Panc1 (cell line): ENCODE data around the gene FBXL5. TPM values are rescaled to one million over a fixed set of nuclear protein-coding genes. Genes with fewer than 3 reads are reported as not detected.

Experiments
- ATAC-seq: fragments of 200-7000 bp; cut with Tn5 transposase; 2 replicates; pipeline ENCODE4 v1.9.1; 2020; ENCODE audit warnings: mild to moderate bottlenecking, moderate library complexity
- BruUV-seq: library from RNA; stranded (reverse); fragments of 400-500 nt; replicated peaks from 2 replicates; lab custom pipeline; 2021; lab: Mats Ljungman, UMichigan
- CTCF ChIA-PET: fragments of 300-600 bp; sonication (Branson Sonifier 250); formaldehyde crosslinking; loops from one replicate; lab custom pipeline; 2022; ENCODE audit warnings: antibody characterized with exemption; lab: Charles Lee
- POLR2A ChIA-PET: fragments of 300-600 bp; sonication (Branson Sonifier 250); formaldehyde crosslinking; loops from one replicate; lab custom pipeline; 2022; ENCODE audit warnings: antibody characterized with exemption; lab: Charles Lee
- DNase-seq: peaks from one replicate; pipeline ENCODE4 v3.0.0-alpha.2; 2010; ENCODE audit warnings: low read depth, low spot score
- H3K27ac ChIP-seq: 2 replicates; pipeline ENCODE4 v1.5.1; 2011; ENCODE audit warnings: mild to moderate bottlenecking, low read length, inconsistent platforms
- H3K27me3 ChIP-seq: fragments of 200-500 bp; sonication (Bioruptor generic); 2 replicates; pipeline ENCODE4 v1.6.0; 2014; ENCODE audit warnings: low read length, inconsistent platforms; ENCODE audit not compliant: control insufficient read depth, insufficient read depth
- H3K36me3 ChIP-seq: fragments of 200-500 bp; sonication (Bioruptor generic); 2 replicates; pipeline ENCODE4 v1.5.1; 2014; ENCODE audit warnings: inconsistent platforms, mild to moderate bottlenecking, low read length, moderate library complexity; ENCODE audit not compliant: control insufficient read depth, insufficient read depth
- H3K4me1 ChIP-seq: 2 replicates; pipeline ENCODE4 v1.5.1; 2011; ENCODE audit warnings: inconsistent platforms, mild to moderate bottlenecking, low read length, moderate library complexity; ENCODE audit not compliant: control insufficient read depth, insufficient read depth
- H3K4me3 ChIP-seq, 2 experiments: 2 replicates each; pipeline ENCODE4 v1.5.1; 2011 to 2012; ENCODE audit warnings: low read depth in 2 of 2, low read length in 2 of 2, mild to moderate bottlenecking in 2 of 2, inconsistent platforms in 1 of 2, moderate library complexity in 1 of 2
- H3K9me3 ChIP-seq: fragments of 200-500 bp; sonication (Bioruptor generic); 2 replicates; pipeline ENCODE4 v1.5.1; 2014; ENCODE audit warnings: low read depth, mild to moderate bottlenecking, inconsistent platforms, low read length, moderate library complexity; ENCODE audit not compliant: control insufficient read depth, insufficient read depth
- CTCF ChIP-seq: fragments of 450-650 bp; IDR thresholded peaks from 2 replicates; pipeline ENCODE4 v1.5.1; 2017; ENCODE audit warnings: mild to moderate bottlenecking
- POLR2AphosphoS5 ChIP-seq: IDR thresholded peaks from 2 replicates; pipeline ENCODE4 v1.6.1; 2012; ENCODE audit warnings: mild to moderate bottlenecking, low read depth, low read length, moderate library complexity
- REST ChIP-seq, 2 experiments: IDR thresholded peaks; 2 replicates each; pipeline ENCODE4 v1.6.1; 2011 to 2012; ENCODE audit warnings: low read depth in 2 of 2, control low read depth in 1 of 2, low read length in 1 of 2, mild to moderate bottlenecking in 1 of 2, moderate library complexity in 1 of 2; ENCODE audit not compliant: insufficient read depth in 1 of 2
- SIN3A ChIP-seq: IDR thresholded peaks from 2 replicates; pipeline ENCODE4 v1.6.1; 2012; ENCODE audit warnings: low read depth, mild to moderate bottlenecking, low read length, moderate library complexity, borderline replicate concordance; ENCODE audit not compliant: insufficient read depth
- TCF7L2 ChIP-seq: IDR thresholded peaks from 2 replicates; pipeline ENCODE4 v1.6.1; 2011; ENCODE audit warnings: mild to moderate bottlenecking, low read depth, low read length, inconsistent platforms
- in situ Hi-C: cut with HindIII; loops from 2 replicates; pipeline ENCODE4 v1.10.0; 2016; ENCODE audit warnings: low sequenced_read_pairs, low pct_unique_long_range_greater_than_20kb
- intact Hi-C: fragments of 100-400 bp; cut with micrococcal nuclease; formaldehyde crosslinking; loops from one replicate; pipeline ENCODE4 v1.10.0; 2022; ENCODE audit not compliant: unreplicated experiment
- total RNA-seq: library from RNA; stranded (reverse); gene quantifications from one replicate; pipeline ENCODE4 v1.2.1, GENCODE V29; 2021; ENCODE audit not compliant: unreplicated experiment

FBXL5 gene
- total RNA-seq, 1 experiment from 2014 or later = 20.2 TPM

DNA sequence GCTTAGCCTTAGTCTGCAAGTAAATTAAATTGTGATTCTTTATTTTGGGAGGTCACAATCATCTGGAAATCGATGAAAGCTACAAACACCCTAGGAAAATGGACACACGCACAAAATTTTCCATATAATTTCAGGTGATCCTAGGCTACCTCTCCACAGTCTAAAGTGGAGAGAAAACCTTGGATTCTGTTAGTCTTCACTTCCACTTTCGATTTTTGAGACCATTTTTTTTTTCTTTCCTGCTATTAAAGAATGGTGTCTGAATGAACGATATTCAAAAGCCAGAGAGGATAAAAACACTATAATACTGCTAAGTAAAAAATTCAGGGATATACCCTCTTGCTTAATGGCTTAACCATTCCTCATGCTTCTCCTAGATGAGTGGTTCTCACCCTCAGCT is 1.7 kb downstream of the FBXL5 start:
- H3K9me3 ChIP-seq = no peaks in the 10 kb centered on the region
- no TSS peak for BruUV-seq
- H3K36me3 ChIP-seq = no peaks in the 10 kb centered on the region; the same call in 1 of the 2 replicates
- no peaks in the 10 kb centered on the region for H3K27me3 ChIP-seq
- no peak for DNase-seq
- H3K27ac ChIP-seq = peak overlapping the region; percentile 90
- POLR2A ChIA-PET = no interaction called here
- peaks cover 24% of the 10 kb centered on the region for H3K4me1 ChIP-seq
- no peak for TF ChIP-seq CTCF
- TF ChIP-seq SIN3A = no peak
- TF ChIP-seq TCF7L2 = no peak
- TF ChIP-seq POLR2AphosphoS5 = no peak
- no peak for TF ChIP-seq REST (IDR thresholded peaks at IDR 0.05; ENCODE audit: insufficient read depth in 1 of 2, low read depth in 2 of 2, low read length in 1 of 2)
- H3K4me3 ChIP-seq = peak overlapping the region; percentile 67 to 72
- in situ Hi-C loops = no loop called here
- CTCF ChIA-PET = no interaction called here
- no peak for ATAC-seq
- intact Hi-C loops = no loop called here

DNA sequence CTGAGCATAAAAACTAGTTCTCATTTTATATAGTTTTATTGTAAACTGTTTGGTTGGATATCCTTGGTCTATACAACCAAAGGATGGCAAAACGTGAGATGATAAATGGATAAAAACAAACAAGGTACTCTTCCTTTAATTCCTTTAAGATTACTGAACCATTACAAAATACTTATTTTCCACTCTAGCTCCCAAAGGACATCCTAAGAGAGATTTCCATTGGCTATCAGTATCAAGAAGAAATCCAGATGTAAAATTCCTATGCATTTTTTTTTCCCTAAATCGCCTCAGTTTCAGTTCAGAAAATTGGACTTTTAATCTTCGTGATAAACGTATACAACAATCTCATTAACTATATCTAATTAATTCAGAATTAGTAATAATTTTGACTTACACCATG is 2.3 kb downstream of the FBXL5 start:
- intact Hi-C loops (no loop called here), in situ Hi-C loops (no loop called here)
- peak overlapping the region; percentile 67 to 72; a peak in 3 of 4 replicates for H3K4me3 ChIP-seq
- H3K27me3 ChIP-seq = no peaks in the 10 kb centered on the region
- H3K4me1 ChIP-seq = peaks cover 24% of the 10 kb centered on the region
- no peak for ATAC-seq
- ChIA-PET CTCF (no interaction called here), POLR2A (no interaction called here)
- H3K36me3 ChIP-seq = no peaks in the 10 kb centered on the region; the same call in 1 of the 2 replicates
- no peaks in the 10 kb centered on the region for H3K9me3 ChIP-seq
- H3K27ac ChIP-seq = peak overlapping the region; percentile 90
- TF ChIP-seq CTCF (no peak), SIN3A (no peak), TCF7L2 (no peak)
- no TSS peak for BruUV-seq
- DNase-seq = no peak

DNA sequence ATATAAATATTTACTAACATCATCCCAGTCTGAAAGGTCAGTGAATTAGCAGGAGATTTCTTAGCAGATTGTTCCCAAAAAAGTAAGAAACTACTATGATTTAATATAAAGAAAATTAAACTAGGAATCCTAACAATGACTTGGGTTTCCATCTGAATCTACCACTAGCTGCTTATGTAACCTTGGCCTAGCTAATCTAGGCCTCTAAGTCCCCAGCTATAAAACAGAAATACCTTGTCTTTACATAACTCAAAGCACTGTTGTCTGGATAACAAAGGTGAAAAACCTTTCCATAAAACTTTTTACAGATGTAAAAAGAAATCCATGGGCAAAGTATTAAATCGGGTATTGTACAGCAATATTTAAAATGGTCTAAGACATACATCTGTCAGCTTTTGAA is 3.0 kb downstream of the FBXL5 start:
- in situ Hi-C loops = no loop called here
- ATAC-seq = no peak

More for the DNA sequence above, 3.0 kb downstream of the FBXL5 start:
- no peak for DNase-seq
- no TSS peak for BruUV-seq
- Histone ChIP-seq H3K4me1 (peaks cover 24% of the 10 kb centered on the region), H3K9me3 (no peaks in the 10 kb centered on the region), H3K4me3 (no peak overlapping the region), H3K27ac (peak overlapping the region; percentile 34; the same call in 1 of the 2 replicates), H3K36me3 (no peaks in the 10 kb centered on the region; the same call in 1 of the 2 replicates), H3K27me3 (no peaks in the 10 kb centered on the region)
- TF ChIP-seq CTCF = no peak
- no peak for TF ChIP-seq POLR2AphosphoS5
- ChIA-PET CTCF (no interaction called here), POLR2A (no interaction called here)
- intact Hi-C loops = no loop called here
